Measurements from ENCODE around the gene TSSK6.

- TF ChIP-seq EZH2 (IDR thresholded peaks at IDR 0.05; ENCODE audit: insufficient read depth, poor library complexity, severe bottlenecking) (no peak), EZH2phosphoT487 (IDR thresholded peaks at IDR 0.05; ENCODE audit: insufficient read depth, low read depth) (no peak)
Measured at GRCh38 chr19:19537075-19538048, 22.0 kb upstream of the TSSK6 start.

Measured in GM23248 (cell line).